Measurements from ENCODE around the gene AMER3. TPM values are rescaled to one million over a fixed set of nuclear protein-coding genes. Genes with fewer than 3 reads are reported as not detected.

AMER3 gene
- total RNA-seq, 2 experiments from 2014 or later, result not detected

- Histone ChIP-seq H3K4me2 (ENCODE audit: low read length) (no peak overlapping the region), H3K79me2 (ENCODE audit: insufficient read depth, low read depth, low read length) (no peaks in the 10 kb centered on the region), H3K4me1 (ENCODE audit: insufficient read depth, low read length, poor library complexity, severe bottlenecking) (peaks cover 7% of the 10 kb centered on the region), H3K27ac (ENCODE audit: low read depth, low read length, poor library complexity, severe bottlenecking) (no peak overlapping the region), H3K9me3 (ENCODE audit: low read length) (no peaks in the 10 kb centered on the region), H3K36me3 (ENCODE audit: insufficient read depth, low read length) (no peaks in the 10 kb centered on the region), H3K9me2 (ENCODE audit: insufficient read depth, low read length) (no peaks in the 10 kb centered on the region), H4K20me1 (ENCODE audit: insufficient read depth, low read length) (no peaks in the 10 kb centered on the region), H3K4me3 (ENCODE audit: low read depth, low read length, poor library complexity, severe bottlenecking) (no peak overlapping the region), H2AFZ (ENCODE audit: low read length) (no peak overlapping the region)
- no peak for DNase-seq (ENCODE audit: low spot score)
- intact Hi-C loops (cut with micrococcal nuclease; ENCODE audit: unreplicated experiment), result no loop called here
- ChIA-PET CTCF (ENCODE audit: unreplicated experiment) (no interaction called here), POLR2A (no interaction called here)
- TF ChIP-seq, protein P1, sequence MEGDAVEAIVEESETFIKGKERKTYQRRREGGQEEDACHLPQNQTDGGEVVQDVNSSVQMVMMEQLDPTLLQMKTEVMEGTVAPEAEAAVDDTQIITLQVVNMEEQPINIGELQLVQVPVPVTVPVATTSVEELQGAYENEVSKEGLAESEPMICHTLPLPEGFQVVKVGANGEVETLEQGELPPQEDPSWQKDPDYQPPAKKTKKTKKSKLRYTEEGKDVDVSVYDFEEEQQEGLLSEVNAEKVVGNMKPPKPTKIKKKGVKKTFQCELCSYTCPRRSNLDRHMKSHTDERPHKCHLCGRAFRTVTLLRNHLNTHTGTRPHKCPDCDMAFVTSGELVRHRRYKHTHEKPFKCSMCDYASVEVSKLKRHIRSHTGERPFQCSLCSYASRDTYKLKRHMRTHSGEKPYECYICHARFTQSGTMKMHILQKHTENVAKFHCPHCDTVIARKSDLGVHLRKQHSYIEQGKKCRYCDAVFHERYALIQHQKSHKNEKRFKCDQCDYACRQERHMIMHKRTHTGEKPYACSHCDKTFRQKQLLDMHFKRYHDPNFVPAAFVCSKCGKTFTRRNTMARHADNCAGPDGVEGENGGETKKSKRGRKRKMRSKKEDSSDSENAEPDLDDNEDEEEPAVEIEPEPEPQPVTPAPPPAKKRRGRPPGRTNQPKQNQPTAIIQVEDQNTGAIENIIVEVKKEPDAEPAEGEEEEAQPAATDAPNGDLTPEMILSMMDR (conservative IDR thresholded peaks at IDR 0.05; ENCODE audit: low read length), result no peak
- no peak for TF ChIP-seq EZH2phosphoT487 (IDR thresholded peaks at IDR 0.05; ENCODE audit: borderline replicate concordance, low read depth, low read length)
- BruUV-seq (replicated peaks), result no TSS peak
Observed at GRCh38 chr2:130813722-130814121, 58.4 kb downstream of the AMER3 start.

- no peak for DNase-seq (ENCODE audit: low spot score)
- Histone ChIP-seq H3K4me2 (ENCODE audit: low read length) (no peak overlapping the region), H3K79me2 (ENCODE audit: insufficient read depth, low read depth, low read length) (no peaks in the 10 kb centered on the region), H3K4me3 (ENCODE audit: low read depth, low read length, poor library complexity, severe bottlenecking) (no peak overlapping the region), H3K36me3 (ENCODE audit: insufficient read depth, low read length) (no peaks in the 10 kb centered on the region), H3K4me1 (ENCODE audit: insufficient read depth, low read length, poor library complexity, severe bottlenecking) (peaks cover 13% of the 10 kb centered on the region), H3K9me3 (ENCODE audit: low read length) (no peaks in the 10 kb centered on the region), H2AFZ (ENCODE audit: low read length) (no peak overlapping the region), H4K20me1 (ENCODE audit: insufficient read depth, low read length) (no peaks in the 10 kb centered on the region), H3K9me2 (ENCODE audit: insufficient read depth, low read length) (no peaks in the 10 kb centered on the region), H3K27ac (ENCODE audit: low read depth, low read length, poor library complexity, severe bottlenecking) (no peak overlapping the region)
- intact Hi-C loops (cut with micrococcal nuclease; ENCODE audit: unreplicated experiment), result no loop called here
- TF ChIP-seq, protein P1 (conservative IDR thresholded peaks at IDR 0.05; ENCODE audit: low read length), result no peak
- ChIA-PET CTCF (ENCODE audit: unreplicated experiment) (no interaction called here), POLR2A (no interaction called here)
- BruUV-seq (replicated peaks), result no TSS peak
Observed at GRCh38 chr2:130814931-130815680, 59.8 kb downstream of the AMER3 start.

Other genes starting within 250 kb of the AMER3 start
- 0.06 TPM in 1 of 2 replicates, not detected in the other for gene POTEI, start 246.2 kb upstream of the AMER3 start, total RNA-seq (2014; rRNA removed; shearing (Covaris generic))
- 0.26 and 0.44 TPM in 2 replicates for gene POTEI, start 246.2 kb upstream of the AMER3 start, total RNA-seq (2022)
- not detected in 2 replicates for gene CFC1B, start 234.3 kb upstream of the AMER3 start, total RNA-seq (2014; rRNA removed; shearing (Covaris generic))
- gene CFC1B, start 234.3 kb upstream of the AMER3 start, total RNA-seq (2022), result not detected in 2 replicates
- not detected in 2 replicates for gene CFC1, start 156.0 kb upstream of the AMER3 start, total RNA-seq (2014; rRNA removed; shearing (Covaris generic))
- not detected in 2 replicates for gene CFC1, start 156.0 kb upstream of the AMER3 start, total RNA-seq (2022)
- not detected in 2 replicates for gene POTEJ, start 144.1 kb upstream of the AMER3 start, total RNA-seq (2014; rRNA removed; shearing (Covaris generic))
- 0.10 TPM in 1 of 2 replicates, not detected in the other for gene POTEJ, start 144.1 kb upstream of the AMER3 start, total RNA-seq (2022)
- not detected in 2 replicates for gene GPR148, start 26.5 kb upstream of the AMER3 start, total RNA-seq (2014; rRNA removed; shearing (Covaris generic))
- gene GPR148, start 26.5 kb upstream of the AMER3 start, total RNA-seq (2022), result not detected in 2 replicates
- 0.59 and 1.1 TPM in 2 replicates for gene ARHGEF4, start 81.4 kb downstream of the AMER3 start, total RNA-seq (2014; rRNA removed; shearing (Covaris generic))
- gene ARHGEF4, start 81.4 kb downstream of the AMER3 start, total RNA-seq (2022), result 1.3 and 1.7 TPM in 2 replicates

Measured in OCI-LY7 (cell line).